GM18511 (cell line): ENCODE results near the gene OR11L1.

ENCODE experiments used
- ATAC-seq: cut with Tn5 transposase; IDR thresholded peaks from one replicate; pipeline ENCODE4 v1.9.1; 2021; ENCODE audit warnings: mild to moderate bottlenecking, moderate library complexity; ENCODE audit not compliant: unreplicated experiment

Gene OR11L1

DNA sequence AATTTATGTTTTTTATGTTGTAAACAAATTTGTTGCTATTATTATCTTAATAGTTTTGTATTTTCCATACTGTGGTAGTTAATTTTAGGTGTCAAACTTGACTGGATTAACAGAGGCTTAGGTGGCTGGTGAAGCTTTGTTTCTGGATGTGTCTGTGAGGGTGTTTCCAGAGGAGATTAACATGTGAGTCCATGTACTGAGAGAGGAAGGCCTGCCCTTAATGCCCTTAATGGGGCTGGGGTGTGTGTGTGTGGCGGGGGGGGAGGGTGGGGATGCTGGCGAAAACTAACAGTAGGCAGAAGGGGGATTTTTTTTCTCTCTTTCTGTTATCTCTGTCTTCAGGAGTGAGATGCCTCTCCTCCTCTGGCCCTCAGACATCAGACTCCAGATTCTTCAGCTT lies 19.6 kb downstream of the OR11L1 start:
- no peak for ATAC-seq

DNA sequence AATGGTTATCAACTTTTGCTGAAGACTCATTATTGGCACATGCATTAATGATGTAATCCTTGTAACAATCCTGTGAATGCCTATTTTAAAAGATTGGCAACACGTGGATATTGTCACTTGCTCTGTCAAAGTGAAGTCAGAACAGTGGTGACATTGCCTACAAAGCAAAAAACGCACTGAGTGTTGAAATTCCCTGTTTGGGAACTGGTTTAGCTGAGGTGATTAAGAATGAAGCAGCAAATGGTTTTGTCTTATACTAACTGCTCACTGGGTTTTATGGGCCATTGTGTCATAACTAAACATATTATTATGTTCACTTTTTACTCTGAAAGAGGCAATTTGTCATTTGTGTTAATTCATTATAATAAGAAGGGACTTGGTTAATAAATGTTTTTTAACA lies 29.1 kb downstream of the OR11L1 start:
- ATAC-seq: no peak

GRCh38 chr1:247797518-247797917 lies 44.2 kb downstream of the OR11L1 start:
- ATAC-seq: no peak
